Endodermal cell (in vitro differentiated cells): Measurements from ENCODE around the gene ANO8. TPM values are rescaled to one million over a fixed set of nuclear protein-coding genes. Genes with fewer than 3 reads are reported as not detected.

Experiments
- DNase-seq: peaks from one replicate; pipeline ENCODE4 v3.0.0-alpha.2; 2017
- H3K27ac ChIP-seq: 2 replicates; pipeline ENCODE4 v1.5.1; 2013; ENCODE audit warnings: mild to moderate bottlenecking, low read depth, low read length, moderate library complexity
- H3K27me3 ChIP-seq: 2 replicates; pipeline ENCODE4 v1.6.1; 2013; ENCODE audit warnings: mild to moderate bottlenecking, low read length, moderate library complexity; ENCODE audit not compliant: insufficient read depth, control insufficient read depth, poor library complexity, severe bottlenecking
- H3K36me3 ChIP-seq: 2 replicates; pipeline ENCODE4 v1.7.0; 2013; ENCODE audit warnings: mild to moderate bottlenecking, low read length, moderate library complexity; ENCODE audit not compliant: control insufficient read depth, insufficient read depth
- H3K4me1 ChIP-seq: one replicate; pipeline ENCODE4 v1.7.0; 2013; ENCODE audit warnings: low read length; ENCODE audit not compliant: control insufficient read depth, insufficient read depth
- H3K4me3 ChIP-seq: 2 replicates; pipeline ENCODE4 v1.5.1; 2013; ENCODE audit warnings: mild to moderate bottlenecking, low read length, moderate library complexity
- H3K9ac ChIP-seq: 2 replicates; pipeline ENCODE4 v1.6.1; 2013; ENCODE audit warnings: mild to moderate bottlenecking, low read length, moderate library complexity; ENCODE audit not compliant: poor library complexity, severe bottlenecking; ENCODE audit errors: extremely low read depth
- H3K9me3 ChIP-seq: 2 replicates; pipeline ENCODE4 v1.6.1; 2013; ENCODE audit warnings: mild to moderate bottlenecking, low read length, moderate library complexity; ENCODE audit not compliant: control insufficient read depth
- H3K27ac Mint-ChIP-seq: 2 replicates; pipeline ENCODE4 v1.8.0; 2020; ENCODE audit warnings: mixed read lengths
- H3K27me3 Mint-ChIP-seq: 2 replicates; pipeline ENCODE4 v1.8.0; 2021; ENCODE audit warnings: mild to moderate bottlenecking, mixed read lengths; ENCODE audit not compliant: insufficient read depth
- H3K36me3 Mint-ChIP-seq: 2 replicates; pipeline ENCODE4 v1.8.0; 2020; ENCODE audit warnings: low read depth, mixed read lengths
- H3K4me1 Mint-ChIP-seq: 2 replicates; pipeline ENCODE4 v1.8.0; 2020; ENCODE audit warnings: mixed read lengths
- H3K4me3 Mint-ChIP-seq: 2 replicates; pipeline ENCODE4 v1.8.0; 2020; ENCODE audit warnings: mild to moderate bottlenecking, moderate library complexity, mixed read lengths
- H3K9me3 Mint-ChIP-seq: 2 replicates; pipeline ENCODE4 v1.8.0; 2020; ENCODE audit warnings: mild to moderate bottlenecking, mixed read lengths
- WGBS, 2 experiments: methylation state at CpG; one replicate each; pipeline versions ENCODE4 v1.1.5 to v1.1.7; 2013; ENCODE audit warnings: missing lambda C conversion rate in 2 of 2, mixed read lengths in 1 of 2; ENCODE audit not compliant: insufficient coverage in 1 of 2, insufficient read length in 1 of 2; 5-methylcytosine and 5-hydroxymethylcytosine counted together
- total RNA-seq, 2 donors: library from RNA; stranded (reverse); fragmentation: NEBNext Ultra II Directional in 1 of 2; extraction: Animal tissue kit (Norgen Biotek cat#: 25700) in 1 of 2; gene quantifications; 2 replicates in 1 of 2; 3 replicates in 1 of 2; pipeline ENCODE4 v1.2.1, GENCODE V29; 2021
- TF ChIP-seq, protein P1 (sequence below): fragments of 200-600 bp; sonication (generic); conservative IDR thresholded peaks from 2 replicates; pipeline ENCODE4 v1.5.0; 2021; ENCODE audit warnings: antibody characterized with exemption, mild to moderate bottlenecking

ANO8 gene
- total RNA-seq, 2 donors from 2014 or later = 27.5 to 29.5 TPM

DNA sequence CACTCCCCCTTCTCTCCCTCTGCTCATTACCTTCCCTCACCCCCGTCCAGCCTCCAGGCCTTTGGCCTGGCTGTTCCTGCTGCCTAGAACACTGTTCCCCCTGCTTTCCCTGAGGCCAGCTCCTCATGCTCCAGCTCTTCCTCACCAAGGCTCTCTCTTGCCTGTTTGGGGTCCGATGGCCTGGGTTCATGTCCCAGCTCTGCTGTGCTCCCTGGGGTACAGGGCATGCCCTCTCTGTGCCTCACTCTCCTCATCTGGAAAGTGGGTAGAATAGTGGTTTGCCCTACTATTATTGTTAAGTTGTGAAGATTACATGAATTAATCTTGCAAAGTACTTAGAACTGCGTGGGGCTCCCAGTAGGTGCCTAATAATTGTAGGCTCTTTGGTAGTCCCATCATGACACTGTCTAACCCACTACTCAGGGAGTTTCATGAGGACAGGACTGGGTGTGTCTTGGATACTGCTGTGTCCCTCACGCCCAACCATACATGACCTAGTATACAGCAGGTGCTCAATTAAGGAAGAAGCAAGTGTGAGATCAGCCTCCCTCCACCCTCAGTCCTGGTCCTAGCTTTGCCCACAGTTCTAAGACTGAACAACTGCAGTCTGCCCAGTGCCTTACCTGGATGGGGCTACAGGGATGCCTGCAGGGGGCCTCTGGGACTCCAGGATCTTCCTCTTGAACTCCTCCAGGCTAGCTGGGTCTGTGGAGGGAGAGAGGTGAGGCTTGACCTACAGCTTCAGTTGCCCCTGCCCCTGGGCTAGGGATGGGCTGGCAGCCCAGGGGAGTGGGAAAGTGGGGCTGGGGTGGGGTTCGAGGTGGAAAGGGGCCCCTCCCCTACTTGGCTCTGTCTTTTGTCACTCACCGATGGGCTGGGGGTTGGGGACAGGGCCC is 25.5 kb upstream of the ANO8 start:
- Mint-ChIP-seq H3K27ac (no peak overlapping the region), H3K4me3 (no peak overlapping the region), H3K9me3 (peaks cover 2% of the 10 kb centered on the region), H3K4me1 (no peaks in the 10 kb centered on the region), H3K27me3 (peaks cover 11% of the 10 kb centered on the region), H3K36me3 (no peaks in the 10 kb centered on the region)
- Histone ChIP-seq H3K4me3 (no peak overlapping the region), H3K36me3 (no peaks in the 10 kb centered on the region), H3K9me3 (no peaks in the 10 kb centered on the region), H3K9ac (no peak overlapping the region), H3K4me1 (no peaks in the 10 kb centered on the region), H3K27ac (no peak overlapping the region), H3K27me3 (no peaks in the 10 kb centered on the region)
- 84 to 100% methylated on average over 1 to 6 of the region's 6 CpGs for WGBS, 2 experiments
- TF ChIP-seq, protein P1, sequence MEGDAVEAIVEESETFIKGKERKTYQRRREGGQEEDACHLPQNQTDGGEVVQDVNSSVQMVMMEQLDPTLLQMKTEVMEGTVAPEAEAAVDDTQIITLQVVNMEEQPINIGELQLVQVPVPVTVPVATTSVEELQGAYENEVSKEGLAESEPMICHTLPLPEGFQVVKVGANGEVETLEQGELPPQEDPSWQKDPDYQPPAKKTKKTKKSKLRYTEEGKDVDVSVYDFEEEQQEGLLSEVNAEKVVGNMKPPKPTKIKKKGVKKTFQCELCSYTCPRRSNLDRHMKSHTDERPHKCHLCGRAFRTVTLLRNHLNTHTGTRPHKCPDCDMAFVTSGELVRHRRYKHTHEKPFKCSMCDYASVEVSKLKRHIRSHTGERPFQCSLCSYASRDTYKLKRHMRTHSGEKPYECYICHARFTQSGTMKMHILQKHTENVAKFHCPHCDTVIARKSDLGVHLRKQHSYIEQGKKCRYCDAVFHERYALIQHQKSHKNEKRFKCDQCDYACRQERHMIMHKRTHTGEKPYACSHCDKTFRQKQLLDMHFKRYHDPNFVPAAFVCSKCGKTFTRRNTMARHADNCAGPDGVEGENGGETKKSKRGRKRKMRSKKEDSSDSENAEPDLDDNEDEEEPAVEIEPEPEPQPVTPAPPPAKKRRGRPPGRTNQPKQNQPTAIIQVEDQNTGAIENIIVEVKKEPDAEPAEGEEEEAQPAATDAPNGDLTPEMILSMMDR = no peak
- DNase-seq = no peak

- TF ChIP-seq, protein P1 = no peak
- DNase-seq = no peak
- H3K4me3 Mint-ChIP-seq = no peak overlapping the region
Observed at GRCh38 chr19:17358395-17358794, 23.7 kb upstream of the ANO8 start.

GRCh38 chr19:17357724-17358123 is 23.1 kb upstream of the ANO8 start:
- no peak for DNase-seq
- H3K27me3 ChIP-seq = no peaks in the 10 kb centered on the region
- no peaks in the 10 kb centered on the region for H3K4me1 Mint-ChIP-seq
- no peaks in the 10 kb centered on the region for H3K36me3 Mint-ChIP-seq
- TF ChIP-seq, protein P1 = no peak
- H3K4me3 Mint-ChIP-seq = no peak overlapping the region
- peaks cover 7% of the 10 kb centered on the region for H3K27me3 Mint-ChIP-seq
- no peaks in the 10 kb centered on the region for H3K36me3 ChIP-seq
- no peak overlapping the region for H3K9ac ChIP-seq
- no peaks in the 10 kb centered on the region for H3K9me3 ChIP-seq
- H3K27ac ChIP-seq = no peak overlapping the region
- no peaks in the 10 kb centered on the region for H3K9me3 Mint-ChIP-seq
- H3K27ac Mint-ChIP-seq = no peak overlapping the region
- H3K4me1 ChIP-seq = no peaks in the 10 kb centered on the region
- no peak overlapping the region for H3K4me3 ChIP-seq
- WGBS, 2 experiments = 91 to 94% methylated on average over 9 of the region's 11 CpGs

More at GRCh38 chr19:17358395-17358794, 23.7 kb upstream of the ANO8 start:
- Mint-ChIP-seq H3K4me1 (no peaks in the 10 kb centered on the region), H3K27me3 (peaks cover 7% of the 10 kb centered on the region), H3K9me3 (no peaks in the 10 kb centered on the region), H3K36me3 (no peaks in the 10 kb centered on the region), H3K27ac (no peak overlapping the region)
- no peak overlapping the region for H3K4me3 ChIP-seq
- H3K4me1 ChIP-seq = no peaks in the 10 kb centered on the region
- H3K9ac ChIP-seq = no peak overlapping the region
- H3K27ac ChIP-seq = no peak overlapping the region
- WGBS, 2 experiments = 87 to 90% methylated on average over 4 to 7 of the region's 7 CpGs
- no peaks in the 10 kb centered on the region for H3K36me3 ChIP-seq
- no peaks in the 10 kb centered on the region for H3K9me3 ChIP-seq
- no peaks in the 10 kb centered on the region for H3K27me3 ChIP-seq
